Colonic mucosa (tissue), 4 donors: ENCODE measurements around the gene DMAC2. TPM values are rescaled to one million over a fixed set of nuclear protein-coding genes. Genes with fewer than 3 reads are reported as not detected.
"Not testable (repeated sequence)": the region's sequence is repeated elsewhere in the genome, so short reads cannot be mapped to it uniquely, and the experiment has no call there.

Experiments
- DNase-seq: peaks from one replicate; pipeline ENCODE4 v3.0.0-alpha.2; 2020
- H3K27ac ChIP-seq: fragments of 200-600 bp; one replicate; pipeline ENCODE4 v1.8.0; 2021
- H3K27me3 ChIP-seq: fragments of 200-600 bp; one replicate; pipeline ENCODE4 v1.8.0; 2021
- H3K36me3 ChIP-seq: fragments of 200-600 bp; one replicate; pipeline ENCODE4 v1.8.0; 2021
- H3K4me1 ChIP-seq: fragments of 200-600 bp; one replicate; pipeline ENCODE4 v1.8.0; 2021; ENCODE audit warnings: mild to moderate bottlenecking
- H3K4me3 ChIP-seq: fragments of 200-600 bp; one replicate; pipeline ENCODE4 v1.8.0; 2021
- H3K9ac ChIP-seq, 2 donors: one replicate each; pipeline ENCODE4 v1.7.0; 2013; ENCODE audit warnings: control low read depth in 2 of 2, low read depth in 2 of 2, low read length in 2 of 2
- H3K9me3 ChIP-seq: fragments of 200-600 bp; one replicate; pipeline ENCODE4 v1.8.0; 2021
- CTCF ChIP-seq: fragments of 200-600 bp; IDR thresholded peaks from one replicate; pipeline ENCODE4 v1.8.0; 2022; ENCODE audit warnings: antibody characterized with exemption, mild to moderate bottlenecking
- intact Hi-C: fragments of 100-400 bp; cut with DNase I; formaldehyde crosslinking; loops from one replicate; pipeline ENCODE4 v1.14.1; 2022
- total RNA-seq, 2 donors: library from RNA; stranded (reverse); fragmentation: NEBNext Ultra II Directional in 1 of 2; extraction: Animal tissue kit (Norgen Biotek cat#: 25700) in 1 of 2; gene quantifications; one replicate each; pipeline ENCODE4 v1.2.1, GENCODE V29; 2021
- donor health status: healthy.
- donor health status: DM: no; HTN: no; CAD: no.
- donor health status: DM: no; HTN: no; CAD: no.

DMAC2 gene
- total RNA-seq, 2 donors from 2014 or later: 48.0 to 61.8 TPM

GRCh38 chr19:41442473-41443355 is 3.0 kb upstream of the DMAC2 start, which contains the start of gene ERICH4:
TSS of gene ERICH4 (plus strand) at chr19:41443156. CDS start at chr19:41443170, 14 bp downstream.
- H3K9ac ChIP-seq: no peak within 1 kb of the TSS
- no peak for TF ChIP-seq CTCF
- H3K36me3 ChIP-seq: no peaks in the 10 kb centered on the region
- H3K27me3 ChIP-seq: no peaks in the 10 kb centered on the region
- no peak within 1 kb of the TSS for H3K4me3 ChIP-seq
- DNase-seq: no peak
- H3K27ac ChIP-seq: no peak within 1 kb of the TSS
- no peaks in the 10 kb centered on the region for H3K9me3 ChIP-seq
- intact Hi-C loops: loop anchor here (10.0 kb wide), 1 partner anchor 98 kb away; no protein-coding TSS in a partner anchor
- peaks cover 3% of the 10 kb centered on the region for H3K4me1 ChIP-seq

GRCh38 chr19:41441321-41441945 is 1.7 kb upstream of the DMAC2 start:
- DNase-seq: no peak
- H3K9me3 ChIP-seq: no peaks in the 10 kb centered on the region
- H3K4me3 ChIP-seq: no peak overlapping the region
- H3K9ac ChIP-seq: no peak overlapping the region
- peaks cover 3% of the 10 kb centered on the region for H3K4me1 ChIP-seq
- no peak for TF ChIP-seq CTCF
- no peak overlapping the region for H3K27ac ChIP-seq
- no peaks in the 10 kb centered on the region for H3K36me3 ChIP-seq
- no peaks in the 10 kb centered on the region for H3K27me3 ChIP-seq
- intact Hi-C loops: loop anchor here (10.0 kb wide), 1 partner anchor 97 kb away; no protein-coding TSS in a partner anchor

- no peaks in the 10 kb centered on the region for H3K36me3 ChIP-seq
- TF ChIP-seq CTCF: no peak
- H3K9me3 ChIP-seq: no peaks in the 10 kb centered on the region
- intact Hi-C loops: loop anchor here (10.0 kb wide), 1 partner anchor 113 kb away; no protein-coding TSS in a partner anchor
- no peak for DNase-seq
- no peaks in the 10 kb centered on the region for H3K27me3 ChIP-seq
- peaks cover 3% of the 10 kb centered on the region for H3K4me1 ChIP-seq
- H3K4me3 ChIP-seq: no peak overlapping the region
- no peak overlapping the region for H3K9ac ChIP-seq
- no peak overlapping the region for H3K27ac ChIP-seq
Measured at GRCh38 chr19:41437944-41438574, 1.7 kb downstream of the DMAC2 start.

- H3K9me3 ChIP-seq: no peaks in the 10 kb centered on the region
- peak overlapping the region in 1 of 2 donors; percentile 34 for H3K9ac ChIP-seq
- H3K36me3 ChIP-seq: no peaks in the 10 kb centered on the region
- peak overlapping the region; percentile 17 for H3K27ac ChIP-seq
- peaks cover 3% of the 10 kb centered on the region for H3K4me1 ChIP-seq
- no peaks in the 10 kb centered on the region for H3K27me3 ChIP-seq
- H3K4me3 ChIP-seq: no peak overlapping the region
- DNase-seq: no peak
- intact Hi-C loops: loop anchor here (10.0 kb wide), 1 partner anchor 112 kb away; no protein-coding TSS in a partner anchor
- no peak for TF ChIP-seq CTCF
Measured at GRCh38 chr19:41436674-41436951, 3.1 kb downstream of the DMAC2 start.

GRCh38 chr19:41435936-41436673 is 3.6 kb downstream of the DMAC2 start:
- Histone ChIP-seq H3K9me3 (no peaks in the 10 kb centered on the region), H3K27me3 (no peaks in the 10 kb centered on the region), H3K36me3 (no peaks in the 10 kb centered on the region), H3K4me1 (peaks cover 3% of the 10 kb centered on the region), H3K27ac (no peak overlapping the region), H3K4me3 (no peak overlapping the region), H3K9ac (no peak overlapping the region)
- DNase-seq: no peak
- TF ChIP-seq CTCF: no peak
- intact Hi-C loops: loop anchor here (10.0 kb wide), 1 partner anchor 111 kb away; no protein-coding TSS in a partner anchor

- H3K9me3 ChIP-seq, H3K36me3 ChIP-seq, DNase-seq, H3K27ac ChIP-seq, H3K9ac ChIP-seq, H3K4me3 ChIP-seq, H3K27me3 ChIP-seq, H3K4me1 ChIP-seq: not testable (repeated sequence)
- intact Hi-C loops: loop anchor here (10.0 kb wide), 1 partner anchor 111 kb away; no protein-coding TSS in a partner anchor
Measured at GRCh38 chr19:41435376-41435775, 4.3 kb downstream of the DMAC2 start.
